Activated naive CD4-positive, alpha-beta T cell treated with anti-CD3 and anti-CD28 coated beads for 36 hours (primary cell): ENCODE results near the gene ITPRIP. TPM values are rescaled to one million over a fixed set of nuclear protein-coding genes. Genes with fewer than 3 reads are reported as not detected.

Experiments
- CTCF ChIA-PET: fragments of 350-600 bp; sonication (Branson Sonifier 250); formaldehyde crosslinking; loops from one replicate; lab custom pipeline; 2021; ENCODE audit warnings: antibody characterized with exemption; lab: Charles Lee
- DNase-seq: peaks from one replicate; pipeline ENCODE4 v3.0.0-alpha.2; 2020
- H3K27ac Mint-ChIP-seq: one replicate; pipeline ENCODE4 v1.8.0; 2021; ENCODE audit warnings: mild to moderate bottlenecking, mixed read lengths
- H3K27me3 Mint-ChIP-seq: one replicate; pipeline ENCODE4 v1.8.0; 2021; ENCODE audit warnings: low read depth, mixed read lengths
- H3K36me3 Mint-ChIP-seq: one replicate; pipeline ENCODE4 v1.8.0; 2021; ENCODE audit warnings: low read depth, mixed read lengths
- H3K4me1 Mint-ChIP-seq: one replicate; pipeline ENCODE4 v1.8.0; 2021; ENCODE audit warnings: low read depth, mixed read lengths
- H3K4me3 Mint-ChIP-seq: one replicate; pipeline ENCODE4 v1.8.0; 2021; ENCODE audit warnings: mild to moderate bottlenecking, moderate library complexity, mixed read lengths
- H3K9me3 Mint-ChIP-seq: one replicate; pipeline ENCODE4 v1.8.0; 2021; ENCODE audit warnings: mixed read lengths
- intact Hi-C: fragments of 100-400 bp; cut with micrococcal nuclease; formaldehyde crosslinking; loops from one replicate; pipeline ENCODE4 v1.15.1; 2023
- total RNA-seq, 2 experiments: library from RNA; stranded (reverse); gene quantifications; one replicate each; pipeline ENCODE4 v1.2.3, GENCODE V29; 2021

The ITPRIP gene
- total RNA-seq, 2 experiments from 2014 or later, result 24.5 to 25.3 TPM

DNA sequence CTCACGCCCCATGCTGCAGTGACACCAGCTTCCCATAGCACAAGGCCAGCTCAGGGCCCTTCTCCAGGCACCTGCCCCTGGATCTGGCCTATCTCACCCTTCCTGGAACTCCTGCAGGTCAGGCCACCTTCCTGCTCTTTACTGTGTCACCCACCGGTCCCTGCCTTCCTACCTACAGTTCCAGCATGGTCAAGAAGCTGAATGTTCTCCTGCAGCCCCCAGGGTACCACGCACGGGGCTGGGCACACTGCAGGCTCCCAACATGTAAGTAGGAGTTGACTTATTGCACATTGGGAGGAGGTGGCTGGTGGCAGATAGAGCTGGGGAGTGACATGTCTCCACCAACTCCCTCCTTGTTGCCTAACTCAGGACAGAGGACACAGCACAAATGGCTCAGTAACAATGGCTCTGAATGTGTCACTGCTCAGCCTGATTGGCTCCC lies 14.5 kb downstream of the ITPRIP start:
- no peaks in the 10 kb centered on the region for H3K9me3 Mint-ChIP-seq
- intact Hi-C loops, result loop anchor here (2.0 kb wide), 1 partner anchor 15 kb away; the partner anchor contains the start of gene ITPRIP
- peak overlapping the region; percentile 81 for H3K27ac Mint-ChIP-seq
- peaks cover 18% of the 10 kb centered on the region for H3K36me3 Mint-ChIP-seq
- H3K4me3 Mint-ChIP-seq, result peak overlapping the region; percentile 62
- CTCF ChIA-PET, result interaction anchor here (1.3 to 11.4 kb wide), 4 partner anchors 17 to 49 kb away, joined by 4 to 63 read pairs (median 6); no protein-coding TSS in a partner anchor
- peaks cover 98% of the 10 kb centered on the region for H3K4me1 Mint-ChIP-seq
- no peaks in the 10 kb centered on the region for H3K27me3 Mint-ChIP-seq
- no peak for DNase-seq

DNA sequence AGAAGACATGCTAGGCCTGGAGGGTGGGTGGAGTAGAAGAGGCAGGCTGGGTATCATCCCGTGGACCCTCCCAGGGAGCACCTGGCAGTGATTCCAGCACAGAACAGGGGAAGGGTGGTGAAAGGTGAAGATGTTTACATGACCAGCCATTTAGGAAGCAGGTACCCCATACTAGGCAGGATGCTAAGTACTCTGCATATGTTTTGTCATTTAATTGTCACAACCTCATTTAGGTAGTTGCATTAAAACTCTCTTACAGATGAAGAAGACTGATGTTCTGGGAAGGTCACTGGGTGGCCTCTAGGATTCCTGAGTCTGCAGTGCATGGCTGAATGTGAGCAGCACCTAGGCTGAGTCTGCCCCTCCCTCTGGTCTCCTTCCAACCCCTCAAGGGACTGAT lies 15.2 kb downstream of the ITPRIP start:
- Mint-ChIP-seq H3K9me3 (no peaks in the 10 kb centered on the region), H3K27me3 (no peaks in the 10 kb centered on the region), H3K27ac (peak overlapping the region; percentile 81), H3K4me1 (peaks cover 96% of the 10 kb centered on the region), H3K36me3 (peaks cover 18% of the 10 kb centered on the region), H3K4me3 (peak overlapping the region; percentile 20)
- no peak for DNase-seq
- intact Hi-C loops, result loop anchor here (2.0 kb wide), 1 partner anchor 16 kb away; the partner anchor contains the start of gene ITPRIP
- CTCF ChIA-PET, result interaction anchor here (1.8 to 11.4 kb wide), 4 partner anchors 15 to 32 kb away, joined by 5 to 63 read pairs (median 16); partner anchors contain the start of gene ITPRIP

DNA sequence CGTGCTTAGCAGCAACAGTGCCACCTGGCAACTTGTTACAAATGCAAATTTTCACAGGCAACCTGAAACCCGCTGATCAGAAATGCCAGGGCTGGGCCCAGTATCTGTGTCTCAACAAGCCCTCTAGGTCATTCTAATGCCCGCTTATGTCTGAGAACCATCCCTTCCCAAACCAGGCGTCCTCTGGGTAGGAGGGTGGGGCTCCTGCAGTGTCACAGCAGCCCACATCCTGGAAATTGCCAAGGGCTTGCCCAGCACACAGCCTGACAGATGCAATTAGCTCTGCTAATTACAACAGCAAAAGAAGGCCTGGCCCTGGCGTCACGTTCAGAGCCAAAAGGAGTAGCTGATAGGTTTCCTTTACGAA lies 15.9 kb downstream of the ITPRIP start:
- H3K9me3 Mint-ChIP-seq, result no peaks in the 10 kb centered on the region
- CTCF ChIA-PET, result interaction anchor here (0.8 to 11.4 kb wide), 6 partner anchors 16 to 31 kb away, joined by 3 to 63 read pairs (median 6); partner anchors contain the start of genes CFAP58 and ITPRIP
- peak overlapping the region; percentile 81 for H3K27ac Mint-ChIP-seq
- H3K36me3 Mint-ChIP-seq, result peaks cover 18% of the 10 kb centered on the region
- peaks cover 94% of the 10 kb centered on the region for H3K4me1 Mint-ChIP-seq
- H3K4me3 Mint-ChIP-seq, result peak overlapping the region; percentile 20
- H3K27me3 Mint-ChIP-seq, result no peaks in the 10 kb centered on the region
- DNase-seq, result peak; percentile 79
- intact Hi-C loops, result loop anchor here (1.0 to 2.0 kb wide), 2 partner anchors 14 to 16 kb away; partner anchors contain the start of gene ITPRIP

DNA sequence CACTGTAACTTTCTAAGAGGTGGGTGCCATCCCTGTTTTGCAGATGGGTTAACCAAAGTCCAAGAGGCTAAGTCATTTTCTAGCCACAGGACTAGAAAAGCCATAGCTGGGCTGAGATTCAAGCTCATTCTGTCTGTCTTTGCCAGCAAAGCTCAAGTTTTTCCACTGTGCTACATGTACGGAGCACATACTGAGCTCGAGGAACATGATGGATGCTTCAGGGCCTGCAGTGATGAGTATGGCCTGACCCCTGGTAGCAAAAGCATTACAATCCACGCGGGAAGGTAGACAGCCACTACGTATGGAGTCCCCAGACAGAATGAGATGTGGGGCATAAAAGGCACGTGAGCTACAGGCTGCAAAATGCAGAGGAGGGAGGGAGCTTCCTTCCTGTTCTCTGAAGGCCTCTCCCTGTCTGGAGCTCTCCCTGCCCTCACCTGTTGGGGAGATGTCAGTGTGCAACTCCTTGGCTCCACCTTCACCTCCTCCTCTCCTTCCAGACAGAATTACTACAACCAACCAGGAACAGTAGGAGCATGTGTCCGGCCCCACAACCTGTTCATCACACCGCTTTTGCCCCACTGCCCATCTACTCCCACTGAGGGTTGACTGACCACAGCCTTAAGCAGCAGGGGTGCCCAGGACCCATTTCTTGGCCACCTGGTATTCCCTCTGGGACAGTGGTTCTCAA lies 16.4 kb downstream of the ITPRIP start:
- intact Hi-C loops, result loop anchor here (1.0 to 2.0 kb wide), 2 partner anchors 14 to 17 kb away; partner anchors contain the start of gene ITPRIP

DNA sequence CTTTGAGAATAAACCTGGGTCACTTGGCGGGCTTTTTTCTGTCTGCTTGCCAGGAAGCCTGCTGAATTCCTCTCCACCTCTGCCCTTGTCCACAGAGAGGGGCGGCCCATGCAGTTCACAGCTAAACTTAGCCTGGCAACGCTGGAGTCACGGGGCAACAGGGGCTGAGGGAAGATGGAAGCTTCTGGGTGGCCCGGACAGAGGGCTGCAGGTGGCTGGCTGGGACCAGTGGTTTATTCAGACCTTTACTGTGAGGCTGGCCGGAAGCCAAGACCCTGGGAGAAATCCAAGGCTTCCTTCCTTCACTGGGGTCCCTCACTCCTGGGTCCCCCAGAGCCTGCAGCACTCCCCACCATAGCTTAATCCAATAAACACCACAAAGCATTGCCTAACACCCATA lies 17.0 kb downstream of the ITPRIP start:
- intact Hi-C loops, result no loop called here
- DNase-seq, result no peak
- CTCF ChIA-PET, result interaction anchor here (0.9 to 11.4 kb wide), 8 partner anchors 10 to 32 kb away, joined by 3 to 63 read pairs (median 6); partner anchors contain the start of genes CFAP58 and ITPRIP
- no peaks in the 10 kb centered on the region for H3K9me3 Mint-ChIP-seq
- peaks cover 83% of the 10 kb centered on the region for H3K4me1 Mint-ChIP-seq
- H3K27me3 Mint-ChIP-seq, result no peaks in the 10 kb centered on the region
- no peak overlapping the region for H3K4me3 Mint-ChIP-seq
- H3K27ac Mint-ChIP-seq, result no peak overlapping the region
- H3K36me3 Mint-ChIP-seq, result peaks cover 15% of the 10 kb centered on the region

More for the DNA sequence above, 16.4 kb downstream of the ITPRIP start:
- Mint-ChIP-seq H3K27me3 (no peaks in the 10 kb centered on the region), H3K4me3 (peak overlapping the region; percentile 25), H3K4me1 (peaks cover 89% of the 10 kb centered on the region), H3K36me3 (peaks cover 15% of the 10 kb centered on the region), H3K9me3 (no peaks in the 10 kb centered on the region), H3K27ac (peak overlapping the region; percentile 81)
- no peak for DNase-seq
- CTCF ChIA-PET, result interaction anchor here (0.8 to 11.4 kb wide), 9 partner anchors 10 to 32 kb away, joined by 3 to 63 read pairs (median 5); partner anchors contain the start of genes CFAP58 and ITPRIP

DNA sequence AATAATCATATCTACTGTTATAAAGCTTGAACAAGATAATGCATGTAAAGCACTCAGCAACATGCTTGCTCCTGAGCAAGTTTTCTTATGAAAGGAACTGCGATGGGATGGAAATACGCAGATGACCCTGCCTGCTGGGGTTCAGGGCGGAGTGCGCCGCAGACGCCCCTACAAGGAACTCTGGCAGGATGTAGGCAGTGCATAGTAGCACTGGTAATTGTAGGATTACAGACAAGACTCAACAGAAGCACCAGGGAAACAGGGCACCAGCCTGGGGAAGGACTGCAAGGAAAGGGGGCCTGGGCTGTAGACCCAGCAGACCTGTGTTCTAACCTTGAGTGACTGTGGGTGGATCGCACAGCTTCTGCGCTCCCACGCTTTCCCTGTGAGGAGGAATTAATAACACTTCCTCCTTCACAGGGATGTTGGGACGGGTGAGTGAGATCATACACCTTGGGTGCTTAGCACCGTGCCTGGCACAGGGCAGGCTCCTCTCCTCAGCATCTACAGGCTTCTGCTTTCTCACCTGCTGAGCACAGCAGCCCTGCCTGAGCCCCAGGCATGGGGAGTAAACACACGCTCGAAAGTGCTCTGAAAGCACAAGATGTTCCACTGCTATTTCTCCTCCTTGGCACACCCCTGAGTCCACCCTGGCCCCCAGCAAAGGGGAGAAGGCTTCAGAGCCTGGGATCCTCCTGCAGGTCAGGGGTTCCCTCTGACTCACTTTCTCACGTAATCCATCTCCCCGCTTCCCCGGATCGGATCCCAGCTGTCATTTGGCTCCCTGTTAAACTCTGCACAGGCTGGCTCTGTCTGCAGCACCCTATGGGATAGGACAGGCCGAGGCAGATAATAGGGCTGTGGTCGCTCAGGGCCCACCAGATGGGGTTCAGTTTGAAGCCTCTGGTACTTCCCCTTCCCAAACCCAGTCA lies 19.2 kb downstream of the ITPRIP start:
- Mint-ChIP-seq H3K9me3 (no peaks in the 10 kb centered on the region), H3K27me3 (no peaks in the 10 kb centered on the region), H3K4me3 (no peak overlapping the region), H3K27ac (no peak overlapping the region), H3K36me3 (peaks cover 13% of the 10 kb centered on the region), H3K4me1 (peaks cover 61% of the 10 kb centered on the region)
- DNase-seq, result no peak
- CTCF ChIA-PET, result no interaction called here
- intact Hi-C loops, result no loop called here

DNA sequence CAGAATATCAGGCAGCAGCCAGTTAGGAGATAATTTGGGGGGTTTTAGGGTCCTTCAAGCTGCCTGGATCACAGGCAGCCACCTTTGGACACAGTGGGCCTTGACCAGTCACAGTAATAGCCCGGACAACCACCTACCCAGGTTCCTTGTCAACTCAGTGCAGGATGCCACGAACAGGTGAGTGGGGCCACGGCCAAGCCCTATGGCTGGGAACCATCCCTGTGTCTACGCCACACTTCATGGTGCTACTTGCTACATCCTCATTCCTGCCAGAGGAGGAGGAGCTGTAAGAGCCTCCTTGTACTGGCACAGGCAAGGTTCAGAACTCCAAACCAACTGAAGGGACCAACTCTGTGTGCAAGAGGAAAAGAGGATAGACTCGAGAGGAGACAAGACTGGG lies 19.9 kb downstream of the ITPRIP start:
- Mint-ChIP-seq H3K27ac (no peak overlapping the region), H3K36me3 (peaks cover 16% of the 10 kb centered on the region)
- intact Hi-C loops, result no loop called here

DNA sequence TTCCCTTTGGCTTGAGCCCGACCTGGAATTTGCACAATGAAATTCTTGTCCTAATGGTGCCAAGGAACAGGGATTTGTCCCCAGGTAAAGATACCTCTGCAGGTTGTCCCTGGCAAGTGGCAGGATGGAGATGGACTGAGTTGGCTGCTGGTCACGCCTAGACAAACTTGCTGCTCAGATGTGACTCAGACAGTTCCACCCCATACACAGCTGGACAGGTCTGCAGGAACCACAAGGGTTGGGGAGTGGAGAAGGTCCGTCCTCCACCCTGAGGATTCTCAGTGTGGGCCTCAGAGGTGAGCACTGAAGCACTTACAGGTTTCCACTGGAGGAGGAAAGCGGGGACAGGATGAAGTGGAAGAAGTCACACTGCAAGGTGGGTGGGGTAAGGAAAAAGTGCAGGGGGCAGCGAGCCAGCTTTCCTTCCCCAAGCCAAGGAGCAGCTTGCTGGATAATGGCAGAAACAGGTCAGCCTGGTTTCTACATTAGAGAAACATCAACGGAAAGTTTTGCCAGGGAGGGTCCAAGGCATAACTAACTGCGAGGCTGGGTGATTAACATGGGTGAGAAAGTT lies 20.5 kb downstream of the ITPRIP start:
- CTCF ChIA-PET, result no interaction called here
- H3K4me1 Mint-ChIP-seq, result peaks cover 49% of the 10 kb centered on the region

More for the DNA sequence above, 19.9 kb downstream of the ITPRIP start:
- Mint-ChIP-seq H3K27me3 (no peaks in the 10 kb centered on the region), H3K4me1 (peaks cover 54% of the 10 kb centered on the region), H3K9me3 (no peaks in the 10 kb centered on the region), H3K4me3 (no peak overlapping the region)
- no peak for DNase-seq
- CTCF ChIA-PET, result no interaction called here

DNA sequence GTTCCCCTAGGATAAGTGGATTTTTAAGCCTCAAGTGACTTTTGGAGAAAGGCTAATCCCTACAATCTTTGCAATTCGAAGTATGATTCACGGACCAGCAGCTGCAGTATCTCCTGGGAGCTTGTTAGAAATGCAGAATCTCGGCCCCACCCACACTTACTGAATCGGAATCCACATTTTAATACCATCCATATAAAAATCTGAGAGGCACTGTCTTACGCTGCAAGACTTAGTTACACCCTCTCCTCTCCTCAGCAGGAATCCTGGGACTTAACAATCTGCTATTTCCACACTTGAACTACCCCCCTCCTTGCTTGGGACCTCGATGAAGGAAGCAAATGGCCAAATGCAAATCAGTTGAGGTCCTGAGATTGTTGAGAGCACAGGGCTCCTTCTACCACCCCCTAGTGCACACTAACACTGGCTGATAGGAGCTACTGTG lies 21.0 kb downstream of the ITPRIP start:
- CTCF ChIA-PET, result interaction anchor here (0.5 kb wide), 1 partner anchor 359 kb away, joined by 3 read pairs; no protein-coding TSS in a partner anchor
- Mint-ChIP-seq H3K9me3 (no peaks in the 10 kb centered on the region), H3K36me3 (peaks cover 26% of the 10 kb centered on the region), H3K4me3 (no peak overlapping the region), H3K27me3 (no peaks in the 10 kb centered on the region), H3K27ac (no peak overlapping the region), H3K4me1 (peaks cover 45% of the 10 kb centered on the region)
- intact Hi-C loops, result no loop called here
- DNase-seq, result no peak

More for the DNA sequence above, 20.5 kb downstream of the ITPRIP start:
- H3K4me3 Mint-ChIP-seq, result no peak overlapping the region
- H3K27ac Mint-ChIP-seq, result no peak overlapping the region
- intact Hi-C loops, result no loop called here
- no peaks in the 10 kb centered on the region for H3K9me3 Mint-ChIP-seq
- H3K36me3 Mint-ChIP-seq, result peaks cover 21% of the 10 kb centered on the region
- no peak for DNase-seq
- H3K27me3 Mint-ChIP-seq, result no peaks in the 10 kb centered on the region

DNA sequence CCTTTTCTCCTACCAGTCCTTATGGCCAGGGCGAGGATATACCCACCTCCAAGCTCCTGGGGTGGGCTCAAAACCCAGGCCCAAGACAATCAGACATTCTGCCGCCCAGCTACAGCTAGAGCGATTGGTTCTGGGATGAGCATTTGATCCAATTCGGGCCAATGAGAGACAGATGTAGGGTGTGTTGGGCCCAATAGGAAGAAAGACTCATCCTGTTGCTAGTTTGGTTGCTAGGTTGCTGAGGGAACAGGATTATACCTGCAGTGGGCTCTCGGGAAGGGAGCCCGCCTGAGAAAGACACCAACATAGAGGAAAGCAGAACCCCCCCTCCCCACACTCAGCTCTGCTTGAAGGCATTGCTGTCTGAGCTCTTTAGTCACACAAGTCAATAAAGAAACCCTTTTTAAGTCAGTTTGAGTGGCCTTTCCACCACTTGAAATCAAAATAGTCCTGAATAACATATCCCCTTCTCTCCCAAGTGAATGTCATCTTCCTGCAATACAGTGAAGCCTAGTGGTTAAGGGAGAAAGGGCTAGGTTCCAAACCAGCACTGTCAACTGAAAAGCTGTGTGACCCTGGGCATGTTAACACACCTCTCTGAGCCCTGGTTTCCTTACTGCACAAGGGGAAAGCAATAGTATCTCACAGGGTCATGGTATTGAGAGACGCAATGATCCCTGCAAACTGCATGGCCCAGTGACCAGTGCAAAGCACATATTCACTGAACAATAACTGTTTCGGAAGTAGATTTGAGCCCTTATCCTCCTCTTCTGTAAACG lies 21.8 kb downstream of the ITPRIP start:
- Mint-ChIP-seq H3K27me3 (no peaks in the 10 kb centered on the region), H3K4me1 (peaks cover 42% of the 10 kb centered on the region), H3K27ac (no peak overlapping the region), H3K4me3 (no peak overlapping the region), H3K9me3 (no peaks in the 10 kb centered on the region), H3K36me3 (peaks cover 29% of the 10 kb centered on the region)
- intact Hi-C loops, result no loop called here
- CTCF ChIA-PET, result interaction anchor here (0.5 to 2.5 kb wide), 3 partner anchors 11 to 358 kb away, joined by 3 to 9 read pairs (median 3); no protein-coding TSS in a partner anchor
- no peak for DNase-seq

DNA sequence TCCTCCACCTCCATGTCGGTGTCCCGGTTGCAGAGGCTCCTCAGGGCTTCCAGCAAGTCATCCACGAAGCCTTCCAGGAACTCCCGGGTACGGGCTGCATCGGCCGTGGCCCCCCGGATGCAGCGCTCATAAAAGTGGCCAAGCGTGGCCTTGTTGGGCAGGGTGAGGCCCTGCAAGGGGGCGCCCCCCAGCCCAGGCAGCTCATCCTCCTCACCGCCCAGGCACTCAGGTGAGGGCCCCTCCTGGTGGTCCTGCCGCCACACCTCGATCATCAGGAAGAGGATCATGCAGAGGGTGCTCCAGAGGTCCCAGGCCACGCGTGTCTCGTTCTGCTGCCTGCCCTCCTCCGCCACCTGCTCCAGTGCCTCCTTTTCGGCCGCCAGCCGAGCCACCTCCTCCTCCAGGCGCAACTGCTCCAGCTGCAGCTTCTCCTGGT lies 22.8 kb downstream of the ITPRIP start:
- intact Hi-C loops, result no loop called here
- peaks cover 28% of the 10 kb centered on the region for H3K36me3 Mint-ChIP-seq
- H3K4me1 Mint-ChIP-seq, result peaks cover 38% of the 10 kb centered on the region
- CTCF ChIA-PET, result interaction anchor here (1.4 to 2.5 kb wide), 2 partner anchors 10 to 16 kb away, joined by 3 to 9 read pairs; no protein-coding TSS in a partner anchor
- H3K27me3 Mint-ChIP-seq, result no peaks in the 10 kb centered on the region
- H3K4me3 Mint-ChIP-seq, result no peak overlapping the region
- H3K9me3 Mint-ChIP-seq, result no peaks in the 10 kb centered on the region
- no peak overlapping the region for H3K27ac Mint-ChIP-seq
- no peak for DNase-seq
